ENCODE measurements around the gene EPS15. TPM values are rescaled to one million over a fixed set of nuclear protein-coding genes. Genes with fewer than 3 reads are reported as not detected.

Gene EPS15
- total RNA-seq, 2 donors from 2014 or later: 40.3 to 55.8 TPM

- H3K27me3 ChIP-seq: no peaks in the 10 kb centered on the region
- intact Hi-C loops (cut with DNase I): no loop called here
- peak; percentile 85 for DNase-seq
- H3K9me3 ChIP-seq: no peaks in the 10 kb centered on the region
- H3K36me3 ChIP-seq: no peaks in the 10 kb centered on the region
- peaks cover 20% of the 10 kb centered on the region for H3K4me1 ChIP-seq
- H3K4me3 ChIP-seq: peak overlapping the region; percentile 69
- H3K9ac ChIP-seq (ENCODE audit: low read depth in 2 of 2, low read length in 2 of 2): peak overlapping the region; percentile 97
- TF ChIP-seq CTCF (IDR thresholded peaks at IDR 0.05): no peak
- peak overlapping the region; percentile 94 for H3K27ac ChIP-seq
Measured at GRCh38 chr1:51518033-51518585, 957 bp downstream of the EPS15 start.

GRCh38 chr1:51517361-51518032 lies 1.6 kb downstream of the EPS15 start:
- DNase-seq: peak; percentile 26
- no peaks in the 10 kb centered on the region for H3K27me3 ChIP-seq
- no peaks in the 10 kb centered on the region for H3K9me3 ChIP-seq
- H3K27ac ChIP-seq: peak overlapping the region; percentile 94
- peak overlapping the region; percentile 97 for H3K9ac ChIP-seq (ENCODE audit: low read depth in 2 of 2, low read length in 2 of 2)
- intact Hi-C loops (cut with DNase I): no loop called here
- TF ChIP-seq CTCF (IDR thresholded peaks at IDR 0.05): no peak
- H3K36me3 ChIP-seq: no peaks in the 10 kb centered on the region
- peaks cover 20% of the 10 kb centered on the region for H3K4me1 ChIP-seq
- H3K4me3 ChIP-seq: peak overlapping the region; percentile 69

GRCh38 chr1:51516649-51517158 lies 2.4 kb downstream of the EPS15 start:
- intact Hi-C loops (cut with DNase I): no loop called here

GRCh38 chr1:51515982-51516648 lies 3.0 kb downstream of the EPS15 start:
- Histone ChIP-seq H3K4me1 (peaks cover 17% of the 10 kb centered on the region), H3K4me3 (no peak overlapping the region), H3K27me3 (no peaks in the 10 kb centered on the region), H3K9me3 (no peaks in the 10 kb centered on the region), H3K9ac (ENCODE audit: low read depth in 2 of 2, low read length in 2 of 2) (peak overlapping the region in 1 of 2 donors; percentile 28), H3K36me3 (no peaks in the 10 kb centered on the region), H3K27ac (peak overlapping the region; percentile 2)
- intact Hi-C loops (cut with DNase I): no loop called here
- DNase-seq: no peak
- TF ChIP-seq CTCF (IDR thresholded peaks at IDR 0.05): no peak

More at GRCh38 chr1:51516649-51517158, 2.4 kb downstream of the EPS15 start:
- no peak for DNase-seq
- Histone ChIP-seq H3K27ac (peak overlapping the region; percentile 94), H3K4me3 (no peak overlapping the region), H3K4me1 (peaks cover 20% of the 10 kb centered on the region), H3K27me3 (no peaks in the 10 kb centered on the region), H3K9me3 (no peaks in the 10 kb centered on the region), H3K9ac (ENCODE audit: low read depth in 2 of 2, low read length in 2 of 2) (peak overlapping the region in 1 of 2 donors; percentile 30), H3K36me3 (no peaks in the 10 kb centered on the region)
- no peak for TF ChIP-seq CTCF (IDR thresholded peaks at IDR 0.05)

GRCh38 chr1:51515312-51515960 lies 3.6 kb downstream of the EPS15 start:
- H3K4me1 ChIP-seq: peaks cover 11% of the 10 kb centered on the region
- no peaks in the 10 kb centered on the region for H3K9me3 ChIP-seq
- no peak overlapping the region for H3K4me3 ChIP-seq
- peak overlapping the region; percentile 2 for H3K27ac ChIP-seq
- intact Hi-C loops (cut with DNase I): no loop called here
- no peak for DNase-seq
- H3K36me3 ChIP-seq: no peaks in the 10 kb centered on the region
- no peak for TF ChIP-seq CTCF (IDR thresholded peaks at IDR 0.05)
- H3K9ac ChIP-seq (ENCODE audit: low read depth in 2 of 2, low read length in 2 of 2): peak overlapping the region in 1 of 2 donors; percentile 61
- no peaks in the 10 kb centered on the region for H3K27me3 ChIP-seq
